K562 (cell line): ENCODE measurements around the gene LLGL2. TPM values are rescaled to one million over a fixed set of nuclear protein-coding genes. Genes with fewer than 3 reads are reported as not detected.
A peak's percentile ranks its signal among the peaks of the same experiment; 100 is the strongest.

Experiments
- CC2D1A ChIP-seq: fragments of 450-650 bp; IDR thresholded peaks from 2 replicates; pipeline ENCODE4 v1.6.1; 2017; ENCODE audit warnings: mild to moderate bottlenecking
- CREM ChIP-seq: IDR thresholded peaks from 2 replicates; pipeline ENCODE4 v1.6.1; 2014; ENCODE audit warnings: antibody characterized with exemption, low read depth
- EHMT2 ChIP-seq: fragments of 450-650 bp; IDR thresholded peaks from 2 replicates; pipeline ENCODE4 v1.6.1; 2018; ENCODE audit warnings: antibody characterized with exemption
- ELF1 ChIP-seq: fragments of 200-800 bp; sonication (Bioruptor generic); IDR thresholded peaks from 2 replicates; pipeline ENCODE4 v1.6.1; 2016; ENCODE audit warnings: missing genetic modification characterization, missing compliant biosample characterization
- ESRRB ChIP-seq: fragments of 250-450 bp; sonication (Bioruptor Pico); IDR thresholded peaks from 2 replicates; pipeline ENCODE4 v1.5.0; 2020; ENCODE audit warnings: mild to moderate bottlenecking, moderate library complexity, borderline replicate concordance
- ETS1 ChIP-seq: conservative IDR thresholded peaks from 2 replicates; pipeline ENCODE4 v1.6.1; 2011; ENCODE audit warnings: low read depth, mild to moderate bottlenecking, low read length; ENCODE audit not compliant: control insufficient read depth
- FOXM1 ChIP-seq, 2 experiments: fragments of 450-650 bp in 1 of 2; sonication (generic) in 1 of 2; formaldehyde crosslinking in 1 of 2; IDR thresholded peaks; 2 replicates each; pipeline versions ENCODE4 v1.6.1 to v1.9.0; 2017 to 2022; ENCODE audit warnings: low read depth in 2 of 2, mild to moderate bottlenecking in 2 of 2, missing genetic modification reagents in 1 of 2, moderate library complexity in 1 of 2
- GABPB1 ChIP-seq: sonication (generic); formaldehyde crosslinking; IDR thresholded peaks from 2 replicates; pipeline ENCODE4 v1.8.0; 2022; ENCODE audit warnings: mild to moderate bottlenecking, missing genetic modification reagents
- JUN ChIP-seq, 2 experiments: sonication (generic) in 1 of 2; formaldehyde crosslinking in 1 of 2; IDR thresholded peaks; 2 replicates each; pipeline versions ENCODE4 v1.6.1 to v1.8.0; 2012 to 2022; ENCODE audit warnings: borderline replicate concordance in 2 of 2, mild to moderate bottlenecking in 2 of 2, improper control_type of control experiment in 1 of 2, low read depth in 1 of 2, low read length in 1 of 2, missing genetic modification reagents in 1 of 2
- JUND ChIP-seq, 2 experiments: IDR thresholded peaks; 2 replicates in 1 of 2; 3 replicates in 1 of 2; pipeline ENCODE4 v1.6.1; 2011; ENCODE audit warnings: borderline replicate concordance in 2 of 2, low read depth in 2 of 2, low read length in 2 of 2, improper control_type of control experiment in 1 of 2, missing biosample characterization in 1 of 2, missing genetic modification characterization in 1 of 2, missing genetic modification reagents in 1 of 2
- MLLT1 ChIP-seq, 2 experiments: fragments of 450-650 bp; IDR thresholded peaks; 2 replicates each; pipeline ENCODE4 v1.6.1; 2016
- NKRF ChIP-seq: fragments of 450-650 bp; IDR thresholded peaks from 2 replicates; pipeline ENCODE4 v1.6.1; 2016; ENCODE audit warnings: borderline replicate concordance
- RB1 ChIP-seq: fragments of 450-650 bp; IDR thresholded peaks from 2 replicates; pipeline ENCODE4 v1.6.1; 2017; ENCODE audit warnings: low read depth, mild to moderate bottlenecking
- SMARCA5 ChIP-seq: fragments of 450-650 bp; IDR thresholded peaks from 2 replicates; pipeline ENCODE4 v1.6.1; 2016
- TCF3 ChIP-seq: sonication (generic); formaldehyde crosslinking; IDR thresholded peaks from 2 replicates; pipeline ENCODE4 v1.4.0; 2020; ENCODE audit warnings: mild to moderate bottlenecking, missing genetic modification reagents
- TOE1 ChIP-seq, 2 experiments: fragments of 450-650 bp in 1 of 2; sonication (generic) in 1 of 2; formaldehyde crosslinking in 1 of 2; IDR thresholded peaks; 2 replicates each; pipeline versions ENCODE4 v1.7.1 to v1.8.0; 2016 to 2022; ENCODE audit warnings: borderline replicate concordance in 2 of 2, mild to moderate bottlenecking in 2 of 2, antibody characterized with exemption in 1 of 2, inconsistent platforms in 1 of 2, low read depth in 1 of 2, missing genetic modification reagents in 1 of 2, moderate library complexity in 1 of 2
- ZBTB12 ChIP-seq: fragments of 250-450 bp; sonication (Bioruptor Pico); IDR thresholded peaks from 2 replicates; pipeline ENCODE4 v1.4.0; 2020
- ZNF253 ChIP-seq: fragments of 250-450 bp; sonication (Bioruptor Pico); conservative IDR thresholded peaks from 2 replicates; pipeline ENCODE4 v1.6.1; 2021; ENCODE audit warnings: mild to moderate bottlenecking
- ZNF431 ChIP-seq: sonication (generic); formaldehyde crosslinking; IDR thresholded peaks from 2 replicates; pipeline ENCODE4 v1.8.0; 2022; ENCODE audit warnings: mild to moderate bottlenecking, missing genetic modification reagents
- ZNF655 ChIP-seq: fragments of 250-450 bp; sonication (Bioruptor Pico); IDR thresholded peaks from 2 replicates; pipeline ENCODE4 v1.5.0; 2021
- polyA plus RNA-seq, 8 experiments: library from polyadenylated mRNA; depleted of rRNA in 4 of 8; stranded (reverse) in 5 of 8; unstranded in 3 of 8; fragments of >200 nt; fragmentation: Nextera tagmentation in 2 of 8; fragmentation: Illumina TruSeq in 1 of 8; extraction: Ambion mirVana in 2 of 8; extraction: Trizol in 1 of 8; gene quantifications; 2 replicates each; pipeline versions ENCODE4 v1.2.1 to v1.2.3, GENCODE V29; 2011 to 2014; ENCODE audit warnings: inconsistent platforms in 1 of 8, missing spikeins in 1 of 8
- total RNA-seq, 7 experiments: library from RNA; depleted of rRNA in 6 of 7; stranded (reverse); fragments of >200 nt in 6 of 7; fragmentation: Illumina TruSeq in 2 of 7; extraction: Trizol in 2 of 7; gene quantifications; 2 replicates each; pipeline versions ENCODE4 v1.2.1 to v1.2.3, GENCODE V29; 2011 to 2021; ENCODE audit warnings: low replicate concordance in 1 of 7

LLGL2 gene
- total and polyA plus RNA-seq, 9 of the 15 experiments (the other 6 are each of a cell fraction or from before 2014, with no cell fraction given), result 0.32 to 24.4 (median 10.2) TPM

- TF ChIP-seq ZBTB12, result no peak
- TF ChIP-seq GABPB1 (CRISPR knock-in tag), result peak; percentile 56; the same call in 1 of the 2 replicates
- peak; percentile 80 for TF ChIP-seq CREM
- TF ChIP-seq ELF1 (tag), result peak; percentile 96
- peak; percentile 14; the same call in 1 of the 2 replicates for TF ChIP-seq ETS1
- TF ChIP-seq ZNF253 (CRISPR knock-in tag), result no peak
- TF ChIP-seq JUN (IDR thresholded peaks at IDR 0.05; ENCODE audit: borderline replicate concordance, low read depth, low read length), result no peak
- TF ChIP-seq JUN (CRISPR knock-in tag; IDR thresholded peaks at IDR 0.05; ENCODE audit: borderline replicate concordance), result no peak
- TF ChIP-seq ZNF431 (CRISPR knock-in tag), result no peak
- TF ChIP-seq SMARCA5, result no peak
- peak; percentile 16; the same call in 1 of the 2 replicates for TF ChIP-seq CC2D1A
- peak; percentile 96 for TF ChIP-seq TOE1 (IDR thresholded peaks at IDR 0.05; ENCODE audit: borderline replicate concordance)
- no peak for TF ChIP-seq TOE1 (CRISPR knock-in tag; IDR thresholded peaks at IDR 0.05; ENCODE audit: borderline replicate concordance, low read depth)
- TF ChIP-seq ZNF655, result no peak
- TF ChIP-seq EHMT2, result no peak
- TF ChIP-seq MLLT1 (IDR thresholded peaks at IDR 0.05), result 0 out of 4 replicates have a peak, but pooled peaks of 1 of the 2 experiments have one; percentile 69
- TF ChIP-seq JUND (IDR thresholded peaks at IDR 0.05; ENCODE audit: borderline replicate concordance, low read depth, low read length), result 0 out of 2 replicates have a peak, but pooled peaks have one; percentile 38
- no peak; the same call in 2 of the 3 replicates for TF ChIP-seq JUND (tag; IDR thresholded peaks at IDR 0.05; ENCODE audit: borderline replicate concordance, low read depth, low read length)
- peak; percentile 86 for TF ChIP-seq NKRF
- TF ChIP-seq TCF3 (CRISPR knock-in tag), result peak; percentile 33
- TF ChIP-seq RB1, result peak; percentile 97
- TF ChIP-seq FOXM1 (IDR thresholded peaks at IDR 0.05; ENCODE audit: low read depth), result peak; percentile 91
- no peak for TF ChIP-seq FOXM1 (CRISPR knock-in tag; IDR thresholded peaks at IDR 0.05; ENCODE audit: low read depth)
- TF ChIP-seq ESRRB, result no peak
Observed at GRCh38 chr17:75516255-75516618, 9.3 kb upstream of the LLGL2 start, which contains the start of gene TSEN54 (continued).
